ENCODE measurements around the gene SYTL3.
"Not testable (repeated sequence)": the region's sequence is repeated elsewhere in the genome, so short reads cannot be mapped to it uniquely, and the experiment has no call there.

The SYTL3 gene

GRCh38 chr6:158787395-158787794 is 137.5 kb downstream of the SYTL3 start:
- no peak overlapping the region for H3K9ac ChIP-seq (ENCODE audit: low read length)
- no peak overlapping the region for H3K4me3 ChIP-seq (ENCODE audit: low read depth, low read length)
- H2AFZ ChIP-seq (ENCODE audit: insufficient read depth, low read length, poor library complexity): no peak overlapping the region
- H4K8ac ChIP-seq (ENCODE audit: low read depth, low read length): no peak overlapping the region
- H2AK5ac ChIP-seq (ENCODE audit: low read length): no peak overlapping the region
- H3K4ac ChIP-seq (ENCODE audit: low read depth, low read length): peak overlapping the region; percentile 1
- H3K23ac ChIP-seq (ENCODE audit: low read length): no peak overlapping the region
- no peak overlapping the region for H3K14ac ChIP-seq (ENCODE audit: low read length)
- H2BK120ac ChIP-seq (ENCODE audit: insufficient read depth, low read length, poor library complexity): no peak overlapping the region
- peaks cover 2% of the 10 kb centered on the region for H3K9me3 ChIP-seq (ENCODE audit: insufficient read depth, low read depth, low read length)
- peaks cover 48 to 64% of the 10 kb centered on the region in 2 experiments for H3K36me3 ChIP-seq (ENCODE audit: control insufficient read depth in 1 of 2, insufficient read depth in 2 of 2, low read length in 2 of 2)
- H3K27me3 ChIP-seq (ENCODE audit: insufficient read depth, low read length): no peaks in the 10 kb centered on the region
- H3K27ac ChIP-seq (ENCODE audit: low read depth, low read length): no peak overlapping the region
- no peak overlapping the region for H4K91ac ChIP-seq (ENCODE audit: low read depth, low read length)
- H3K4me2 ChIP-seq (ENCODE audit: low read length): no peak overlapping the region
- no peak overlapping the region for H2BK12ac ChIP-seq (ENCODE audit: low read length)
- H3K79me1 ChIP-seq (ENCODE audit: low read length): peaks cover 2% of the 10 kb centered on the region
- no peak overlapping the region for H3K18ac ChIP-seq (ENCODE audit: low read length)
- no peak overlapping the region for H2BK5ac ChIP-seq (ENCODE audit: low read depth, low read length, poor library complexity)
- WGBS (ENCODE audit: extremely low coverage, insufficient coverage, insufficient read length): no CpG with 5 or more reads among the region's 6 CpGs
- peaks cover 10% of the 10 kb centered on the region for H3K79me2 ChIP-seq (ENCODE audit: control insufficient read depth, insufficient read depth, low read length, poor library complexity)
- no peak for DNase-seq
- peaks cover 8 to 9% of the 10 kb centered on the region in 2 experiments for H3K4me1 ChIP-seq (ENCODE audit: control insufficient read depth in 1 of 2, insufficient read depth in 2 of 2, low read length in 2 of 2)
- no peak overlapping the region for H4K12ac ChIP-seq (ENCODE audit: low read depth, low read length)

GRCh38 chr6:158789115-158789917 is 139.5 kb downstream of the SYTL3 start:
- Histone ChIP-seq H3K4me1 (ENCODE audit: control insufficient read depth in 1 of 2, insufficient read depth in 2 of 2, low read length in 2 of 2) (peaks cover 8 to 9% of the 10 kb centered on the region in 2 experiments), H3K4me3 (ENCODE audit: low read depth, low read length) (no peak overlapping the region), H3K4me2 (ENCODE audit: low read length) (no peak overlapping the region), H3K4ac (ENCODE audit: low read depth, low read length) (peak overlapping the region; percentile 40), H3K18ac (ENCODE audit: low read length) (peak overlapping the region; percentile 18), H2AK5ac (ENCODE audit: low read length) (no peak overlapping the region), H3K23ac (ENCODE audit: low read length) (no peak overlapping the region), H3K36me3 (ENCODE audit: control insufficient read depth in 1 of 2, insufficient read depth in 2 of 2, low read length in 2 of 2) (peaks cover 39 to 47% of the 10 kb centered on the region in 2 experiments), H4K8ac (ENCODE audit: low read depth, low read length) (no peak overlapping the region), H2BK120ac (ENCODE audit: insufficient read depth, low read length, poor library complexity) (no peak overlapping the region), H3K27me3 (ENCODE audit: insufficient read depth, low read length) (no peaks in the 10 kb centered on the region), H3K79me2 (ENCODE audit: control insufficient read depth, insufficient read depth, low read length, poor library complexity) (peaks cover 20% of the 10 kb centered on the region), H4K12ac (ENCODE audit: low read depth, low read length) (no peak overlapping the region), H3K14ac (ENCODE audit: low read length) (no peak overlapping the region), H3K79me1 (ENCODE audit: low read length) (peaks cover 2% of the 10 kb centered on the region), H3K9ac (ENCODE audit: low read length) (no peak overlapping the region), H2BK12ac (ENCODE audit: low read length) (no peak overlapping the region), H3K27ac (ENCODE audit: low read depth, low read length) (no peak overlapping the region), H2AFZ (ENCODE audit: insufficient read depth, low read length, poor library complexity) (no peak overlapping the region), H4K91ac (ENCODE audit: low read depth, low read length) (no peak overlapping the region), H2BK5ac (ENCODE audit: low read depth, low read length, poor library complexity) (no peak overlapping the region), H3K9me3 (ENCODE audit: insufficient read depth, low read depth, low read length) (peaks cover 2% of the 10 kb centered on the region)
- no peak for DNase-seq
- no CpG with 5 or more reads among the region's 11 CpGs for WGBS (ENCODE audit: extremely low coverage, insufficient coverage, insufficient read length)

GRCh38 chr6:158791274-158791855 is 141.5 kb downstream of the SYTL3 start:
- Histone ChIP-seq H2BK12ac (ENCODE audit: low read length) (no peak overlapping the region), H3K9me3 (ENCODE audit: insufficient read depth, low read depth, low read length) (no peaks in the 10 kb centered on the region), H3K14ac (ENCODE audit: low read length) (no peak overlapping the region), H3K18ac (ENCODE audit: low read length) (no peak overlapping the region), H2BK5ac (ENCODE audit: low read depth, low read length, poor library complexity) (no peak overlapping the region), H2AK5ac (ENCODE audit: low read length) (no peak overlapping the region), H3K4me1 (ENCODE audit: control insufficient read depth in 1 of 2, insufficient read depth in 2 of 2, low read length in 2 of 2) (peaks cover 3 to 6% of the 10 kb centered on the region in 2 experiments), H3K23ac (ENCODE audit: low read length) (no peak overlapping the region), H4K12ac (ENCODE audit: low read depth, low read length) (no peak overlapping the region), H3K4me3 (ENCODE audit: low read depth, low read length) (no peak overlapping the region), H3K79me2 (ENCODE audit: control insufficient read depth, insufficient read depth, low read length, poor library complexity) (peaks cover 31% of the 10 kb centered on the region), H3K27ac (ENCODE audit: low read depth, low read length) (no peak overlapping the region), H4K91ac (ENCODE audit: low read depth, low read length) (no peak overlapping the region), H3K9ac (ENCODE audit: low read length) (no peak overlapping the region), H4K8ac (ENCODE audit: low read depth, low read length) (no peak overlapping the region), H3K4me2 (ENCODE audit: low read length) (no peak overlapping the region), H3K79me1 (ENCODE audit: low read length) (no peaks in the 10 kb centered on the region), H2BK120ac (ENCODE audit: insufficient read depth, low read length, poor library complexity) (no peak overlapping the region), H3K27me3 (ENCODE audit: insufficient read depth, low read length) (no peaks in the 10 kb centered on the region), H3K36me3 (ENCODE audit: control insufficient read depth in 1 of 2, insufficient read depth in 2 of 2, low read length in 2 of 2) (peaks cover 20 to 35% of the 10 kb centered on the region in 2 experiments), H2AFZ (ENCODE audit: insufficient read depth, low read length, poor library complexity) (no peak overlapping the region), H3K4ac (ENCODE audit: low read depth, low read length) (peak overlapping the region; percentile 47)
- DNase-seq: no peak
- no CpG with 5 or more reads among the region's 7 CpGs for WGBS (ENCODE audit: extremely low coverage, insufficient coverage, insufficient read length)

- not testable (repeated sequence) for H3K23ac ChIP-seq (ENCODE audit: low read length); H3K4me2 ChIP-seq (ENCODE audit: low read length); H3K9me3 ChIP-seq (ENCODE audit: insufficient read depth, low read depth, low read length); H4K8ac ChIP-seq (ENCODE audit: low read depth, low read length); H2BK5ac ChIP-seq (ENCODE audit: low read depth, low read length, poor library complexity); H3K14ac ChIP-seq (ENCODE audit: low read length); H3K4me3 ChIP-seq (ENCODE audit: low read depth, low read length); H4K12ac ChIP-seq (ENCODE audit: low read depth, low read length); H2AK5ac ChIP-seq (ENCODE audit: low read length); H3K4me1 ChIP-seq (ENCODE audit: control insufficient read depth in 1 of 2, insufficient read depth in 2 of 2, low read length in 2 of 2); H3K9ac ChIP-seq (ENCODE audit: low read length); H2BK12ac ChIP-seq (ENCODE audit: low read length); H3K27ac ChIP-seq (ENCODE audit: low read depth, low read length); H3K79me1 ChIP-seq (ENCODE audit: low read length); H2BK120ac ChIP-seq (ENCODE audit: insufficient read depth, low read length, poor library complexity); H2AFZ ChIP-seq (ENCODE audit: insufficient read depth, low read length, poor library complexity); DNase-seq; H3K27me3 ChIP-seq (ENCODE audit: insufficient read depth, low read length); H3K18ac ChIP-seq (ENCODE audit: low read length); H4K91ac ChIP-seq (ENCODE audit: low read depth, low read length)
- Histone ChIP-seq H3K79me2 (ENCODE audit: control insufficient read depth, insufficient read depth, low read length, poor library complexity) (peaks cover 33% of the 10 kb centered on the region), H3K4ac (ENCODE audit: low read depth, low read length) (peak overlapping the region; percentile 83), H3K36me3 (ENCODE audit: control insufficient read depth in 1 of 2, insufficient read depth in 2 of 2, low read length in 2 of 2) (peaks cover 19 to 29% of the 10 kb centered on the region in 2 experiments)
- no CpG with 5 or more reads among the region's 10 CpGs for WGBS (ENCODE audit: extremely low coverage, insufficient coverage, insufficient read length)
Observed at GRCh38 chr6:158792505-158792904, 142.7 kb downstream of the SYTL3 start.

All from trophoblast cell (in vitro differentiated cells and primary cell).